Colonic mucosa (tissue), 4 donors: Measurements from ENCODE around the gene HLCS. TPM values are rescaled to one million over a fixed set of nuclear protein-coding genes. Genes with fewer than 3 reads are reported as not detected.
A peak's percentile ranks its signal among the peaks of the same experiment; 100 is the strongest.

Experiments used
- DNase-seq: peaks from one replicate; pipeline ENCODE4 v3.0.0-alpha.2; 2020
- H3K27ac ChIP-seq: fragments of 200-600 bp; one replicate; pipeline ENCODE4 v1.8.0; 2021
- H3K27me3 ChIP-seq: fragments of 200-600 bp; one replicate; pipeline ENCODE4 v1.8.0; 2021
- H3K36me3 ChIP-seq: fragments of 200-600 bp; one replicate; pipeline ENCODE4 v1.8.0; 2021
- H3K4me1 ChIP-seq: fragments of 200-600 bp; one replicate; pipeline ENCODE4 v1.8.0; 2021; ENCODE audit warnings: mild to moderate bottlenecking
- H3K4me3 ChIP-seq: fragments of 200-600 bp; one replicate; pipeline ENCODE4 v1.8.0; 2021
- H3K9ac ChIP-seq, 2 donors: one replicate each; pipeline ENCODE4 v1.7.0; 2013; ENCODE audit warnings: control low read depth in 2 of 2, low read depth in 2 of 2, low read length in 2 of 2
- H3K9me3 ChIP-seq: fragments of 200-600 bp; one replicate; pipeline ENCODE4 v1.8.0; 2021
- intact Hi-C: fragments of 100-400 bp; cut with DNase I; formaldehyde crosslinking; loops from one replicate; pipeline ENCODE4 v1.14.1; 2022
- total RNA-seq, 2 donors: library from RNA; stranded (reverse); fragmentation: NEBNext Ultra II Directional in 1 of 2; extraction: Animal tissue kit (Norgen Biotek cat#: 25700) in 1 of 2; gene quantifications; one replicate each; pipeline ENCODE4 v1.2.1, GENCODE V29; 2021
- TF ChIP-seq, protein P1 (sequence below): fragments of 200-600 bp; IDR thresholded peaks from one replicate; pipeline ENCODE4 v1.8.0; 2022; ENCODE audit warnings: antibody characterized with exemption, mild to moderate bottlenecking
- donor health status: healthy.
- donor health status: DM: no; HTN: no; CAD: no.
- donor health status: DM: no; HTN: no; CAD: no.

Gene HLCS
- total RNA-seq, 2 donors from 2014 or later = 10.8 to 11.4 TPM

DNA sequence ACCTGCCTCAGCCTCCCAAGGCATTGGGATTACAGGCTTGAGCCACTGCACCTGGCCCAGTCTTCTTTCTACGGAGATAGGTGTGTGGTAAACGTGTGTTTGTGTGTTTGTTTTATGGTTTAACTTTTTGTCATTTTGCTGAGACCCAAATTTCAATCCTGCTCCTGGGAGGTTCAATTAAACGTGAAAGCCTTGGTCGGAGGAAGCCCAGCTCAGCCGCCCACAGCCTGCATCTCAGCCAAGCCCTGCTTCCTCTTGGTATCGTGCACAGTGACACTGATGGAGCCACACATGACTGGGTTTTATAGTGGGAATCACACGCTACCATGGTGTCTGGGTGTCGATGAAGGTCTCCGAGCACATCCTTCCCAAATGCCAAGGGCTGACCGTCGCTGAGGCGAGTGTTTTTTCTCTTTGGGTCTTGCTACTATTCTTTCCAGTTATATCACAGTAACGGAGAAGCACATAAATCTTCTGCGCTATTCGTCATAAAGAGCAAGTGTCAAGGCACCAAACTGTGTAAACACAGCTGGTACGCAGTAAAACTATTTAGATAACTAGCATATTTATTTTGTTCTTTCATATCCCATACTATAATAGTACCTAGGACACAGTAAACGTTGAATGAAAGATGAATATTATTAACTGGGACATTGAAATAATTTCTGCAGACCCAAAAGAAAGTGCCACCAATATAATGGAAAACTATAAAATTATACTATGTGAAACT is 39.3 kb downstream of the HLCS start:
- no peak overlapping the region for H3K9ac ChIP-seq
- no peak overlapping the region for H3K27ac ChIP-seq
- H3K27me3 ChIP-seq = no peaks in the 10 kb centered on the region
- intact Hi-C loops = loop anchor here (5.0 to 10.0 kb wide), 3 partner anchors 182 to 502 kb away; no protein-coding TSS in a partner anchor
- H3K36me3 ChIP-seq = no peaks in the 10 kb centered on the region
- H3K9me3 ChIP-seq = no peaks in the 10 kb centered on the region
- no peaks in the 10 kb centered on the region for H3K4me1 ChIP-seq
- no peak for DNase-seq
- H3K4me3 ChIP-seq = no peak overlapping the region
- TF ChIP-seq, protein P1, sequence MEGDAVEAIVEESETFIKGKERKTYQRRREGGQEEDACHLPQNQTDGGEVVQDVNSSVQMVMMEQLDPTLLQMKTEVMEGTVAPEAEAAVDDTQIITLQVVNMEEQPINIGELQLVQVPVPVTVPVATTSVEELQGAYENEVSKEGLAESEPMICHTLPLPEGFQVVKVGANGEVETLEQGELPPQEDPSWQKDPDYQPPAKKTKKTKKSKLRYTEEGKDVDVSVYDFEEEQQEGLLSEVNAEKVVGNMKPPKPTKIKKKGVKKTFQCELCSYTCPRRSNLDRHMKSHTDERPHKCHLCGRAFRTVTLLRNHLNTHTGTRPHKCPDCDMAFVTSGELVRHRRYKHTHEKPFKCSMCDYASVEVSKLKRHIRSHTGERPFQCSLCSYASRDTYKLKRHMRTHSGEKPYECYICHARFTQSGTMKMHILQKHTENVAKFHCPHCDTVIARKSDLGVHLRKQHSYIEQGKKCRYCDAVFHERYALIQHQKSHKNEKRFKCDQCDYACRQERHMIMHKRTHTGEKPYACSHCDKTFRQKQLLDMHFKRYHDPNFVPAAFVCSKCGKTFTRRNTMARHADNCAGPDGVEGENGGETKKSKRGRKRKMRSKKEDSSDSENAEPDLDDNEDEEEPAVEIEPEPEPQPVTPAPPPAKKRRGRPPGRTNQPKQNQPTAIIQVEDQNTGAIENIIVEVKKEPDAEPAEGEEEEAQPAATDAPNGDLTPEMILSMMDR = no peak

DNA sequence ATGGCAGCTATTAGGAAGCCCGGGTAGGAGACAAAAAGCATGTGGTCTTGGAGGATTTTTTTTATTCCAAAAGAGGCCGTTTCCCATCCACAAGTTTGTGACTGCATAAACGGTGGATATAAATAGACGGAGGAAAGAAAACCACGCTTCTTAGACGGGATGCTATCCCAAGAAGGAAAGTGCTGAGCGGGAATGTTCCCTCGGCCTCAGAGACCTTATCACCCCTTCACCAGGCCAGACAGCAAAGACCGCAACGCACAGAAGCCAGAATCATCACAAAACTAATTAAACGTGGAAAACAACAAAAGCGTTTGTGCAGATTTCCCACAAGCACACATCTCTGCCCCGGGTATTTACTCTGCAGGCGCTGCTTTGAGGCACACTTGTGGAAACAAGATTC is 43.2 kb downstream of the HLCS start:
- Histone ChIP-seq H3K4me3 (no peak overlapping the region), H3K9ac (no peak overlapping the region), H3K27me3 (no peaks in the 10 kb centered on the region), H3K27ac (no peak overlapping the region), H3K9me3 (no peaks in the 10 kb centered on the region), H3K36me3 (no peaks in the 10 kb centered on the region), H3K4me1 (no peaks in the 10 kb centered on the region)
- intact Hi-C loops = loop anchor here (10.0 kb wide), 2 partner anchors 178 to 498 kb away; no protein-coding TSS in a partner anchor
- TF ChIP-seq, protein P1 = no peak
- DNase-seq = no peak

DNA sequence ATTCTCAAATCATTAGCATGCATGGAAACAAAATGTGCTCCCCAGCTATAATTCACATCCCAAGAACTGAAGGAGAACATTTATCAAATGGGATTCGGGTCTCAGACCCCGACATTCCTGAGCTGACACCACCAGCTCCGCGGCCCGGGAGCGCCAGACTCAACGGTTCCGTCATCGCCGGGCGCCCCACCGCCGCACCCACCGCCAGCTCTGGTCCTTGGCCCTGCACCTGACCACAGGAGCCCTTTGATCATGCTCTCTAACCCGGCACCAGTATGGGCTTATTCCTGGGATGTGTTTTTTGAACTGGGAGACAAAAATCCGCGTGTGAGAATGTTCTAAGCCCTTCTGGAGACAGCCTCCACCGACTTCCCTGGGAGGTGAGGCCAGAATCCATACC is 43.6 kb downstream of the HLCS start:
- Histone ChIP-seq H3K4me1 (no peaks in the 10 kb centered on the region), H3K9me3 (no peaks in the 10 kb centered on the region), H3K4me3 (no peak overlapping the region), H3K36me3 (no peaks in the 10 kb centered on the region), H3K27me3 (no peaks in the 10 kb centered on the region), H3K9ac (no peak overlapping the region), H3K27ac (no peak overlapping the region)
- TF ChIP-seq, protein P1 = no peak
- intact Hi-C loops = loop anchor here (10.0 kb wide), 2 partner anchors 178 to 498 kb away; no protein-coding TSS in a partner anchor
- DNase-seq = no peak

- no peak for DNase-seq
- H3K4me1 ChIP-seq = no peaks in the 10 kb centered on the region
- no peak overlapping the region for H3K9ac ChIP-seq
- H3K4me3 ChIP-seq = no peak overlapping the region
- no peak overlapping the region for H3K27ac ChIP-seq
- no peaks in the 10 kb centered on the region for H3K9me3 ChIP-seq
- no peaks in the 10 kb centered on the region for H3K27me3 ChIP-seq
- H3K36me3 ChIP-seq = no peaks in the 10 kb centered on the region
- TF ChIP-seq, protein P1 = no peak
- intact Hi-C loops = no loop called here
These were observed 48.2 kb downstream of the HLCS start for GRCh38 chr21:36918291-36918690.

- DNase-seq = no peak
- intact Hi-C loops = no loop called here
- no peaks in the 10 kb centered on the region for H3K9me3 ChIP-seq
- no peaks in the 10 kb centered on the region for H3K27me3 ChIP-seq
- no peaks in the 10 kb centered on the region for H3K4me1 ChIP-seq
- no peak overlapping the region for H3K27ac ChIP-seq
- TF ChIP-seq, protein P1 = peak; percentile 15
- no peak overlapping the region for H3K4me3 ChIP-seq
- no peaks in the 10 kb centered on the region for H3K36me3 ChIP-seq
- H3K9ac ChIP-seq = no peak overlapping the region
These were observed 48.9 kb downstream of the HLCS start for GRCh38 chr21:36917471-36918158.
